Mesenchymal stem cell (in vitro differentiated cells and primary cell): ENCODE data around the gene PALM.

Experiments used
- DNase-seq: peaks from one replicate; pipeline ENCODE4 v3.0.0-alpha.2; 2013
- H2AFZ ChIP-seq: one replicate; pipeline ENCODE4 v1.6.1; 2013; ENCODE audit warnings: low read depth, mild to moderate bottlenecking, control low read depth, inconsistent platforms, low read length, moderate library complexity
- H2AK5ac ChIP-seq: 2 replicates; pipeline ENCODE4 v1.6.1; 2013; ENCODE audit warnings: low read length, moderate library complexity, mild to moderate bottlenecking, inconsistent platforms; ENCODE audit not compliant: severe bottlenecking
- H2BK120ac ChIP-seq: one replicate; pipeline ENCODE4 v1.6.1; 2013; ENCODE audit warnings: low read depth, mild to moderate bottlenecking, inconsistent platforms, low read length, moderate library complexity
- H2BK12ac ChIP-seq, 2 experiments: one replicate each; pipeline ENCODE4 v1.6.1; 2013; ENCODE audit warnings: inconsistent platforms in 2 of 2, low read length in 2 of 2, mild to moderate bottlenecking in 2 of 2, moderate library complexity in 2 of 2, control low read depth in 1 of 2
- H2BK15ac ChIP-seq: one replicate; pipeline ENCODE4 v1.6.1; 2013; ENCODE audit warnings: mild to moderate bottlenecking, low read depth, inconsistent platforms; ENCODE audit not compliant: poor library complexity, severe bottlenecking
- H2BK5ac ChIP-seq: 2 replicates; pipeline ENCODE4 v1.6.1; 2013; ENCODE audit warnings: low read depth, mild to moderate bottlenecking, low read length, control low read depth, inconsistent platforms; ENCODE audit not compliant: poor library complexity, severe bottlenecking
- H3K14ac ChIP-seq, 2 experiments: one replicate each; pipeline ENCODE4 v1.6.1; 2013; ENCODE audit warnings: inconsistent platforms in 2 of 2, low read length in 2 of 2, control low read depth in 1 of 2, mild to moderate bottlenecking in 1 of 2, moderate library complexity in 1 of 2
- H3K18ac ChIP-seq, 2 experiments: one replicate each; pipeline ENCODE4 v1.6.1; 2013; ENCODE audit warnings: inconsistent platforms in 2 of 2, low read length in 2 of 2, control low read depth in 1 of 2, low read depth in 1 of 2, mild to moderate bottlenecking in 1 of 2
- H3K23ac ChIP-seq, 2 experiments: one replicate each; pipeline ENCODE4 v1.6.1; 2013; ENCODE audit warnings: inconsistent platforms in 2 of 2, low read length in 2 of 2, mild to moderate bottlenecking in 2 of 2, moderate library complexity in 2 of 2, control low read depth in 1 of 2
- H3K27ac ChIP-seq: 2 replicates; pipeline ENCODE4 v1.5.1; 2013; ENCODE audit warnings: mild to moderate bottlenecking, moderate library complexity, low read length, control low read depth, inconsistent platforms; ENCODE audit not compliant: poor library complexity, severe bottlenecking
- H3K27me3 ChIP-seq, 2 experiments: 2 replicates each; pipeline versions ENCODE4 v1.6.1 to v1.7.0; 2013; ENCODE audit warnings: low read length in 2 of 2, mild to moderate bottlenecking in 2 of 2, moderate library complexity in 2 of 2, control low read depth in 1 of 2, inconsistent platforms in 1 of 2; ENCODE audit not compliant: control insufficient read depth in 1 of 2, insufficient read depth in 1 of 2
- H3K36me3 ChIP-seq, 2 experiments: 2 replicates each; pipeline versions ENCODE4 v1.6.1 to v1.7.0; 2013; ENCODE audit warnings: low read length in 2 of 2, control low read depth in 1 of 2, inconsistent platforms in 1 of 2, low read depth in 1 of 2, mild to moderate bottlenecking in 1 of 2; ENCODE audit not compliant: insufficient read depth in 2 of 2, control insufficient read depth in 1 of 2
- H3K4ac ChIP-seq, 2 experiments: one replicate each; pipeline ENCODE4 v1.6.1; 2013; ENCODE audit warnings: inconsistent platforms in 2 of 2, low read length in 2 of 2, mild to moderate bottlenecking in 2 of 2, moderate library complexity in 2 of 2, control low read depth in 1 of 2, low read depth in 1 of 2
- H3K4me1 ChIP-seq: 2 replicates; pipeline ENCODE4 v1.6.1; 2013; ENCODE audit warnings: low read depth, low read length, control low read depth; ENCODE audit not compliant: control insufficient read depth, insufficient read depth
- H3K4me2 ChIP-seq: 2 replicates; pipeline ENCODE4 v1.6.1; 2013; ENCODE audit warnings: low read length, mild to moderate bottlenecking, inconsistent platforms; ENCODE audit not compliant: poor library complexity, severe bottlenecking
- H3K4me3 ChIP-seq, 2 experiments: 2 replicates each; pipeline versions ENCODE4 v1.5.1 to v1.7.0; 2013; ENCODE audit warnings: low read length in 2 of 2, mild to moderate bottlenecking in 2 of 2, control low read depth in 1 of 2, low read depth in 1 of 2; ENCODE audit not compliant: insufficient read depth in 1 of 2
- H3K79me1 ChIP-seq: replicated peaks from 2 replicates; pipeline ENCODE4 v1.6.1; 2013; ENCODE audit warnings: mild to moderate bottlenecking, control low read depth, low read length, inconsistent platforms; ENCODE audit not compliant: poor library complexity, severe bottlenecking
- H3K9ac ChIP-seq: 2 replicates; pipeline ENCODE4 v1.7.0; 2013; ENCODE audit warnings: mild to moderate bottlenecking, low read length, moderate library complexity
- H3K9me3 ChIP-seq: 2 replicates; pipeline ENCODE4 v1.7.0; 2013; ENCODE audit warnings: mild to moderate bottlenecking, low read length; ENCODE audit not compliant: control insufficient read depth
- H4K8ac ChIP-seq: one replicate; pipeline ENCODE4 v1.6.1; 2013; ENCODE audit warnings: inconsistent platforms, mild to moderate bottlenecking, low read length, moderate library complexity
- H4K91ac ChIP-seq: one replicate; pipeline ENCODE4 v1.6.1; 2013; ENCODE audit warnings: mild to moderate bottlenecking, low read length, inconsistent platforms
- WGBS: methylation state at CpG from one replicate; pipeline ENCODE4 v1.1.7; 2013; ENCODE audit warnings: mixed read lengths; 5-methylcytosine and 5-hydroxymethylcytosine counted together

Gene PALM

GRCh38 chr19:685454-685931, 23.2 kb upstream of the PALM start:
- Histone ChIP-seq H2BK12ac (no peak overlapping the region), H3K9ac (no peak overlapping the region), H3K36me3 (peaks cover 0 to 22% of the 10 kb centered on the region in 2 experiments), H3K14ac (no peak overlapping the region), H2AFZ (no peak overlapping the region), H3K4me1 (peaks cover 9% of the 10 kb centered on the region), H3K4me3 (no peak overlapping the region), H4K8ac (no peak overlapping the region), H3K23ac (no peak overlapping the region), H3K4ac (no peak overlapping the region), H3K4me2 (no peak overlapping the region), H2BK120ac (no peak overlapping the region), H3K27me3 (no peaks in the 10 kb centered on the region), H3K79me1 (no peaks in the 10 kb centered on the region), H3K18ac (no peak overlapping the region), H4K91ac (no peak overlapping the region), H3K9me3 (no peaks in the 10 kb centered on the region), H2AK5ac (no peak overlapping the region), H2BK5ac (no peak overlapping the region), H3K27ac (no peak overlapping the region), H2BK15ac (no peak overlapping the region)
- DNase-seq = no peak
- 94% methylated on average over 31 of the region's 31 CpGs for WGBS

- Histone ChIP-seq H3K4me2 (no peak overlapping the region), H3K27ac (no peak overlapping the region), H3K23ac (no peak overlapping the region), H2AFZ (no peak overlapping the region), H3K4ac (no peak overlapping the region), H2AK5ac (no peak overlapping the region), H2BK120ac (no peak overlapping the region), H3K4me3 (no peak overlapping the region), H4K8ac (peak overlapping the region; percentile 7), H3K18ac (no peak overlapping the region), H3K79me1 (no peaks in the 10 kb centered on the region), H3K36me3 (peaks cover 0 to 15% of the 10 kb centered on the region in 2 experiments), H2BK12ac (no peak overlapping the region), H3K14ac (no peak overlapping the region), H3K4me1 (peaks cover 5% of the 10 kb centered on the region), H3K27me3 (no peaks in the 10 kb centered on the region), H3K9ac (no peak overlapping the region), H2BK5ac (no peak overlapping the region), H4K91ac (no peak overlapping the region), H2BK15ac (peak overlapping the region; percentile 9), H3K9me3 (no peaks in the 10 kb centered on the region)
- no peak for DNase-seq
- WGBS = 80% methylated on average over 17 of the region's 17 CpGs
Observed at GRCh38 chr19:686589-687297, 22.0 kb upstream of the PALM start.

GRCh38 chr19:687569-688166, 21.1 kb upstream of the PALM start:
- no peak for DNase-seq
- no peaks in the 10 kb centered on the region for H3K9me3 ChIP-seq
- no peaks in the 10 kb centered on the region for H3K27me3 ChIP-seq
- 89% methylated on average over 11 of the region's 11 CpGs for WGBS
- H4K8ac ChIP-seq = peak overlapping the region; percentile 24
- H3K27ac ChIP-seq = no peak overlapping the region
- no peak overlapping the region for H4K91ac ChIP-seq
- no peak overlapping the region for H3K14ac ChIP-seq
- H3K18ac ChIP-seq = no peak overlapping the region
- no peak overlapping the region for H2AK5ac ChIP-seq
- no peak overlapping the region for H2BK120ac ChIP-seq
- H3K4ac ChIP-seq = no peak overlapping the region
- H3K4me1 ChIP-seq = peaks cover 5% of the 10 kb centered on the region
- no peak overlapping the region for H2BK5ac ChIP-seq
- H3K4me3 ChIP-seq = no peak overlapping the region
- H3K4me2 ChIP-seq = no peak overlapping the region
- H3K36me3 ChIP-seq = peaks cover 0 to 7% of the 10 kb centered on the region in 2 experiments
- H3K79me1 ChIP-seq = no peaks in the 10 kb centered on the region
- no peak overlapping the region for H3K23ac ChIP-seq
- H2BK12ac ChIP-seq = no peak overlapping the region
- no peak overlapping the region for H2AFZ ChIP-seq
- H3K9ac ChIP-seq = no peak overlapping the region
- no peak overlapping the region for H2BK15ac ChIP-seq

- H3K23ac ChIP-seq = no peak overlapping the region
- no peak overlapping the region for H3K14ac ChIP-seq
- H3K27ac ChIP-seq = no peak overlapping the region
- no peak overlapping the region for H2BK12ac ChIP-seq
- no peaks in the 10 kb centered on the region for H3K9me3 ChIP-seq
- H3K9ac ChIP-seq = no peak overlapping the region
- H3K36me3 ChIP-seq = peaks cover 0 to 2% of the 10 kb centered on the region in 2 experiments
- H4K91ac ChIP-seq = no peak overlapping the region
- H3K27me3 ChIP-seq = no peaks in the 10 kb centered on the region
- H3K4me3 ChIP-seq = no peak overlapping the region
- H2BK5ac ChIP-seq = no peak overlapping the region
- H2AFZ ChIP-seq = no peak overlapping the region
- no peak overlapping the region for H2BK120ac ChIP-seq
- no peak overlapping the region for H2BK15ac ChIP-seq
- H3K79me1 ChIP-seq = no peaks in the 10 kb centered on the region
- no peak overlapping the region for H3K18ac ChIP-seq
- H2AK5ac ChIP-seq = no peak overlapping the region
- peaks cover 3% of the 10 kb centered on the region for H3K4me1 ChIP-seq
- H4K8ac ChIP-seq = no peak overlapping the region
- no peak for DNase-seq
- WGBS = 84% methylated on average over 15 of the region's 15 CpGs
- H3K4ac ChIP-seq = no peak overlapping the region
- no peak overlapping the region for H3K4me2 ChIP-seq
Observed at GRCh38 chr19:688214-688613, 20.5 kb upstream of the PALM start.
